ENCODE measurements around the gene POU2AF3.

Gene POU2AF3

GRCh38 chr11:111353776-111354600, 55.6 kb downstream of the POU2AF3 start:
- no peak for DNase-seq

- no peak for DNase-seq
Measured at GRCh38 chr11:111354601-111354891, 56.2 kb downstream of the POU2AF3 start.

DNA sequence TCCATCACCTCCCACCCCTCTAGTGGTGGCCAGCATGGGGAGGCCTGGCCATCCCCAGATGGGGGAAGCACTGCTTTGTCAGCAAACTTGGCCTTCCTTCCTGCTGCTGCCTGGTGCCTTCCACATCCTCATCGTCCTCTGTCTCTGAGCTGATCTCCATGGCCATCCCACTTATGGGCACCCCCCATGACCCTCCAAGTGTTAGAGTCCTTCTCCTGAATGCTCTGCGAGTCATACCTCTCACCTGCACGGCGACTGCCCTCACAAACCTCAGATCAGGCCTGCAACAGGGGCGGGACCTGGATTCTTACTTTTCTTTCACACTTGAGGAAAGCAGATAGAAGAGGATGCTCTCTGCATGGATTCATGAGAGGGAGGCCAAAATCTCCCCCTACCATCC, 56.8 kb downstream of the POU2AF3 start:
- no peak for DNase-seq

GRCh38 chr11:111355956-111356659, 57.8 kb downstream of the POU2AF3 start:
- no peak for DNase-seq

GRCh38 chr11:111356660-111357048, 58.3 kb downstream of the POU2AF3 start:
- no peak for DNase-seq

GRCh38 chr11:111357150-111358037, 59.0 kb downstream of the POU2AF3 start:
- DNase-seq = no peak
